Anterior cingulate cortex (tissue), 58 donors: ENCODE measurements around the gene NEBL.
"Not testable (repeated sequence)": the region's sequence is repeated elsewhere in the genome, so short reads cannot be mapped to it uniquely, and the experiment has no call there.

ENCODE experiments used
- DNase-seq, 58 donors: peaks; one replicate each; lab custom pipeline; 2025; lab: John Stamatoyannopoulos, UW

The NEBL gene, protein sequence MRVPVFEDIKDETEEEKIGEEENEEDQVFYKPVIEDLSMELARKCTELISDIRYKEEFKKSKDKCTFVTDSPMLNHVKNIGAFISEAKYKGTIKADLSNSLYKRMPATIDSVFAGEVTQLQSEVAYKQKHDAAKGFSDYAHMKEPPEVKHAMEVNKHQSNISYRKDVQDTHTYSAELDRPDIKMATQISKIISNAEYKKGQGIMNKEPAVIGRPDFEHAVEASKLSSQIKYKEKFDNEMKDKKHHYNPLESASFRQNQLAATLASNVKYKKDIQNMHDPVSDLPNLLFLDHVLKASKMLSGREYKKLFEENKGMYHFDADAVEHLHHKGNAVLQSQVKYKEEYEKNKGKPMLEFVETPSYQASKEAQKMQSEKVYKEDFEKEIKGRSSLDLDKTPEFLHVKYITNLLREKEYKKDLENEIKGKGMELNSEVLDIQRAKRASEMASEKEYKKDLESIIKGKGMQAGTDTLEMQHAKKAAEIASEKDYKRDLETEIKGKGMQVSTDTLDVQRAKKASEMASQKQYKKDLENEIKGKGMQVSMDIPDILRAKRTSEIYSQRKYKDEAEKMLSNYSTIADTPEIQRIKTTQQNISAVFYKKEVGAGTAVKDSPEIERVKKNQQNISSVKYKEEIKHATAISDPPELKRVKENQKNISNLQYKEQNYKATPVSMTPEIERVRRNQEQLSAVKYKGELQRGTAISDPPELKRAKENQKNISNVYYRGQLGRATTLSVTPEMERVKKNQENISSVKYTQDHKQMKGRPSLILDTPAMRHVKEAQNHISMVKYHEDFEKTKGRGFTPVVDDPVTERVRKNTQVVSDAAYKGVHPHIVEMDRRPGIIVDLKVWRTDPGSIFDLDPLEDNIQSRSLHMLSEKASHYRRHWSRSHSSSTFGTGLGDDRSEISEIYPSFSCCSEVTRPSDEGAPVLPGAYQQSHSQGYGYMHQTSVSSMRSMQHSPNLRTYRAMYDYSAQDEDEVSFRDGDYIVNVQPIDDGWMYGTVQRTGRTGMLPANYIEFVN

DNA sequence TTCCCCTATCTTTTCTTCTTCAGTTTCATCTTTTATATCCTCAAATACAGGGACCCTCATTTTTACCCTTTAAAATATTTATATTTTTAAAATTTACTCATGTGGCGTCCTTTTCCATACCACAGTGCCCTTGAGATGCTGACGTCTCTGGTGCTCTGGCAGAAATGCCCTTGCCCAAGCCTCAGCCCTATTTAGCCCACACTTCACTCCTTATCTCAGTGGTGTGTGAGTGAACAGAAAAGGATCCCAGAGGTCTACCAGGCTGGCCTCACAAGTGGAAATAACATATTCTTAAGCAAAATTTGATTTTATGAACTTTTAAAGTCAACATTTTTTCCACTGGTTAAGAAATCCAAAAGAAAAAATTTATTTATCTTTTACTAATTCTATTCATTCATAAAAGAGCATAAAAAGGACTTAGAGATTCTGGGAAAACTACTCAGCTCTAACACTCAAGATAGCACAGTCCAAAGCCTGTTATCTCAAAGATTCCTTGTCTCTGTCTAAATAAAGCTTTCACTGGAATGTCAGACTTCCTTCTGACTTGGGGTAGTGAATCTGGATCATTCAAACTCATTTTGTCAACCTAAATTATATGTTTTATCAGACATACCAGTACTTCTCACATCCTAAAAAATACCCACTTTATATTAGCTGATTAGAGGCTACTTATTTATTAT lies at the start of gene NEBL:
TSS of gene NEBL (minus strand) at position 166 of the 680 bp plus-strand sequence. CDS start at position 60, 106 bp downstream.
- no peak for DNase-seq

- DNase-seq: no peak
Measured at GRCh38 chr10:20945546-20946332, 48.6 kb upstream of the NEBL start.

- DNase-seq: no peak
Measured at GRCh38 chr10:20944789-20945502, 47.8 kb upstream of the NEBL start.

- not testable (repeated sequence) for DNase-seq
Measured at GRCh38 chr10:20939414-20939813, 42.3 kb upstream of the NEBL start.

DNA sequence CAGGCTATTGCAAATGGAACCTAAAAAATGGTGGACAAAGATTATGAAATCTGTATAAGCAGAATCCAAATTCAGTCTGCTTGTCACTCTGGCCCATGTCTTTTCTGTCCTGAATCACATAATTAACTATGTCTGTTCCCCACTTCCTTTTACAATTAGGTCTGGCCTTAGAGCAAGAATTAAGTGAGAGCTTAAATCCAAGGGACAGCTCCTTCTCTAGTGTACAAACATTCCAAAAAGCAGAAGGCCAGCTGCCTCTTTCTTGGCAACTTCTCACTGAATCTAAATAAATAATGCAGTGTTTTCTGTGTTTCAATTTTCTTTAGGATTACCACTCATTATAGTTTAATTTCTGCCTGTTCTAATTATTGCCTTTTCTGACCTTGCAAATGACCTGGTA lies 39.3 kb upstream of the NEBL start:
- no peak for DNase-seq

DNA sequence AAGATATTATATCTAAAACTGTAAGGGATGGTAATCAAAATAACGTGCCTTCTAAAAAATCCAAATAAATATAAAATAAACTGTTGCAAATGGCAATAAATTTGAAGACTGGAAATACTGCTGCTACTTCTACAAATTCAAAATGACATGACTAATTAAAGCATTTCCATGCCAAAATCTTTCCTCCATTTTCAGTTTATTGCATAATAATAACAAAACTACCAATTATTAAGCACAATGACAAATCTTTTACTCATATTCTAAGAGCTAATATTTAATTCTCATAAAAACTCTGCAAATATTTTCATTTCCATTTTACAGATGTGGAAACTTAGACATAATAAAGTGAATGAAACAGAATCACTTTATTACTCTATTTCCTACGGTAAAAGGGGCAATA lies 38.8 kb upstream of the NEBL start:
- no peak for DNase-seq

DNA sequence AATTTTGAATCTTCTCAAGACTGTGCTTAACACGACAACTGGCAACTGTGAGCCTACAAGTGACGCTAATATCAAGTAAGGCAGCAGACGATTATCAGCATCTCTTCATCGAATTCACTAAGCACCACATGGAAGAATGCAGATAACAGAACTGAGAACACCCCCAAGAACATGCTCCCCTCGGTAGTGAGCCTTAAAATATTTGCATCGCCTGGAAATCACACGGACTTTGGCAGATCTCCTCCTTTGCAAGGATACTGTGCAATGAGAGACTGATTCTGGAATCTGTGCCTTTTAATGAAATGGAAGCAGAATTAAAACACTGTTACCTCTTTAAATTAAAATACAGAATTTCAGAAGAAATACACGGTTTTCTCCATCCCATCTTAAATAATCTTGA lies 38.2 kb upstream of the NEBL start:
- DNase-seq: no peak

DNA sequence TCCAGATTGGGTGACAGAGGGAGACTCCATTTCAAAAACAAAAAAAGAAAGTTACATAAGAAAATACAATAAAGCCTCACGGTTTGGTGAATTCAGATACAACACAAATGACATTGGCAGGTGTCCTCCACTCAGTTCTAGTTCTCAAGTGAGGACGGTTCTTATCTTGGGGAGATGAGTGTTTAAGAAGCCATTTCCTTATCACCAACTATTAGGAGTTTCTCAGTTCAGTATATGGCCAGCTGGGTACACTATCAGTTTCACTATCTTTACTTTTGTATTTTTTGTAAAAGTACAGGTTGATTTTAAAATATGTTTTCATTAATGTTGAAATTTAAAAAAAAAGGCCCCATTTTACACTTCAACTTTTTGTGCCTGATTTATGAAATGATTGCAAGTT lies 36.6 kb upstream of the NEBL start:
- DNase-seq: no peak

DNA sequence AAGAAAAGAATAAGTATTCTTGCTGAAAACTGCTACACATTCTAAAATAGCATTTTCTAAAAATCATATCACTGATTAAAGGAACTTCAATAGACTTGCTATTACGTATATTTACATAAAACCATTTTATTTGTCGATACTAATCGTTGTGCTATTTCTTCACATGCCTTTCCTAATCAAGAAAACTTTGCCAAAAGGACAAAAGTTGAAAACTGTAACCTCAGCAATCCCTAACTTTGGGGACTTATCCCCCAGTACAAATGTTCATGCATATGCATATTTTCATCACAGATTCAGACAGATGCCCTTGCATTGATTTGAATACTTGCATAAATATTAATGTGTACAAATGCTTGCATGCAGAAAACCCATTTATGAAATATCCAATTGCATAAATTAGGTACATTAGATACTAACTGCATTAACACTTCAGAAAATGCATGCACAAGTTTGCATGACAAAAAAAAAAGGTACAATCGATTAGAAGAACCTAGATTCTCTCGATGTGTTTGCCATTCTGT lies 35.6 kb upstream of the NEBL start:
- no peak for DNase-seq

GRCh38 chr10:20931156-20931795 lies 34.2 kb upstream of the NEBL start:
- no peak for DNase-seq

DNA sequence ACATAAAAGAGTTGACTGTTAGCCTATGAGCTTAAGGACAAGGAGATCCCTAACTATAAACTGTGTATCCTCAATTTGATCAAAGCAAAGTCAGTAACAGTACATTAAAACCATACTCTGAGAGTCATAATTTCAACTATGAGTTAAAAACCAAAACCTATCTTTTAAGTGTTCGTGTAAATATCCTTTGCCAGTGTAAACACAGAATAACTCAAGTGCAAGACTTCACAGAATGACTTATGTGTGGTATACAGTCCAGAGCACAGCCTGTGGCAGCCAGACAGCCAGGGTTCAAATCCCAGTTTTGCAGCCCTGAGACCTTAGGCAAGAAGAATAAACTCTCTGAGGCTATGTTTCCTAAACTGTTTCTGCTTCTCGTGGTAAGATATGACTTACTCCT lies 30.3 kb upstream of the NEBL start:
- no peak for DNase-seq

DNA sequence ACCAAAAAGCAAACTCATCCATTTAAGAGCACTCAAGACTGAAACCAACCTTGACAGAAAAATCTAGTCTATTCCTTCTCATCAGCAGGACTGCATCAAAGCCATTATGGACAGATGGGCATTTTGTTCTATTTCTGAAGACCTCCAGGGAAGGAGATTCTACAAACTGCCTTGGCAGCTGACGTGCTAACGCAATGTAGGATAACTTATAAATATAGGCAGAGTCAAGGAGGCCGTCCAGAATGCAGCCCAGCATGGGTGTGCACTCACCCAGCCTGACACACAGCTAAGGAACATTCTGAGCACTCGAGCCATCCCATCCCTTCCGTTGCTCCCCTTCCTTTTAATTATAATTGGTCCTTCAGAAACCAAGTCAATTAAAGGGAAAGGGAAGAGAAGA lies 25.3 kb upstream of the NEBL start:
- DNase-seq: peak in 1 of 58 donors; percentile 0

DNA sequence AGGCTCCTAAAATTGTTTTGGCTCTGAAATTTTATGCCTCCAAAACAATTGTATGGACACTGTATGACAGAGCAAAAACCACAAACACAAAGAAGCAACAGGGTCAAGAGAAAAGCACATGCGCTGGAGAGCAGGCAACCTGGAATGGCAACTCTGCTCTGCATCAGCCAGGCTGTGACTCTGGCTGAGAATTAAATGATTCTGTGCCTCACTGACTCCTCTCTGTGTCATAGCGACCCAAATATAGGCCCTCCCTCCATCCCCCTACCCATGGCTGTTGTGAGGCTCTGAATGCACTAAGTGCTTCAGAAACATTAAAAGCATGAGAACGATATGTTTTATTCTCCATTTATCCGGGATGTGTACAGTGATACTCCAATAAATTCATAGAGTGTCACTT lies 24.9 kb upstream of the NEBL start:
- DNase-seq: no peak

- no peak for DNase-seq
Measured at GRCh38 chr10:20920061-20920460, 22.9 kb upstream of the NEBL start.

- DNase-seq: no peak
Measured at GRCh38 chr10:20919481-20919880, 22.4 kb upstream of the NEBL start.

DNA sequence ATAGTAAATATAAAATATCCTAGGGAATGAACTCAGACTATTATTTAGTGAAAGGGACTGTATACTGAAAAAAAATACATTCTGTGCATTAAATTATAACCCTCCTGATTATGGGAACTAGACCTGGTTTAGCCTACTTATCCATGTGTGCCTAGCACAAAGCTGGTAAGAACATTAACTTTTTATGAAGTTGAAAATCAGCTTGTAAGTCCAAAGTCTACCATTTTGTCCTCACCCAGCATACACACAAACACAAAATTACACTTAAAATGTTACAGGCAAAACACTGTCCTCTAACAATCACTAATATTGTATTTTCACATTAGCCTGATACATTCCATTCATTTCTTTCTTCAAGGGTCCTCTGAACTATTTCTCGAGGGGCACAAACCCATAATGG lies 19.9 kb upstream of the NEBL start:
- DNase-seq: no peak

- DNase-seq: no peak
Measured at GRCh38 chr10:20912969-20913368, 15.9 kb upstream of the NEBL start.

GRCh38 chr10:20911626-20912025 lies 14.5 kb upstream of the NEBL start:
- no peak for DNase-seq

DNA sequence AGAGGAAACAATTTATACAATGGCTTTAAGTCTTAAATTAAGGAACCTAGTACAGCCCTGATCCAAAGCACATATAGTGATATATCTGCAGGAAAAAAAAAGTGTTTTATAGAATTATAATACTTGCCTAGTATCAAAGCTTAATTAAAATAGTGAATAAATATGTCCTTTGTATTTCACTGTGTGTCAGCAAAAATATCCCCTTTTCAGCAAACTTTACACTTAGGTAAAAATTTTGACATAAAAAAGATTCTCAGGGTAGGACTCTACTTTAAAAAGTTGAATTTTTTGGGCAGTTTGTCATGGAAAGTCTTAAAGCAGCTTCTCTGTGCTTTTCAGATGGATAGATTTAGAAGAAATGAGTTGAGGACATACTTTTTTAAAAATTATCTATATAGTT lies 12.7 kb upstream of the NEBL start:
- DNase-seq: no peak
